SK-N-SH treated with all-trans-retinoic acid at 6 μM for 48 hours (cell line): ENCODE results near the gene EHD2.

Experiments used
- BACH2 ChIP-seq: fragments of 250-450 bp; sonication (Bioruptor Pico); IDR thresholded peaks from 2 replicates; pipeline ENCODE4 v1.9.0; 2021; ENCODE audit warnings: mild to moderate bottlenecking, borderline replicate concordance
- CSDC2 ChIP-seq: fragments of 250-450 bp; sonication (Bioruptor Pico); IDR thresholded peaks from 2 replicates; pipeline ENCODE4 v1.5.0; 2020; ENCODE audit warnings: mild to moderate bottlenecking, moderate library complexity
- PPARA ChIP-seq: fragments of 250-450 bp; sonication (Bioruptor Pico); IDR thresholded peaks from 2 replicates; pipeline ENCODE4 v1.5.0; 2020; ENCODE audit warnings: mild to moderate bottlenecking, borderline replicate concordance
- SNAI2 ChIP-seq: fragments of 250-450 bp; sonication (Bioruptor Pico); IDR thresholded peaks from 2 replicates; pipeline ENCODE4 v1.5.0; 2020; ENCODE audit warnings: mild to moderate bottlenecking, moderate library complexity
- TOX ChIP-seq: fragments of 250-450 bp; sonication (Bioruptor Pico); IDR thresholded peaks from 2 replicates; pipeline ENCODE4 v1.8.0; 2021; ENCODE audit warnings: mild to moderate bottlenecking, moderate library complexity, borderline replicate concordance
- ZFP30 ChIP-seq: fragments of 450-650 bp; formaldehyde crosslinking; IDR thresholded peaks from 2 replicates; pipeline ENCODE4 v1.5.0; 2022; ENCODE audit warnings: mild to moderate bottlenecking, moderate library complexity
- ZNF70 ChIP-seq: fragments of 450-650 bp; formaldehyde crosslinking; IDR thresholded peaks from 2 replicates; pipeline ENCODE4 v1.5.0; 2020; ENCODE audit warnings: mild to moderate bottlenecking, moderate library complexity
- ZNF8 ChIP-seq: fragments of 450-650 bp; formaldehyde crosslinking; IDR thresholded peaks from 2 replicates; pipeline ENCODE4 v1.5.0; 2020; ENCODE audit warnings: mild to moderate bottlenecking, moderate library complexity
- TF ChIP-seq, protein P1 (sequence below): fragments of 250-450 bp; sonication (Bioruptor Pico); IDR thresholded peaks from 2 replicates; pipeline ENCODE4 v1.8.0; 2020; ENCODE audit warnings: mild to moderate bottlenecking, moderate library complexity, borderline replicate concordance
- TF ChIP-seq, protein P2 (sequence below): fragments of 250-450 bp; sonication (Bioruptor Pico); IDR thresholded peaks from 2 replicates; pipeline ENCODE4 v1.5.0; 2020; ENCODE audit warnings: mild to moderate bottlenecking, moderate library complexity

DNA sequence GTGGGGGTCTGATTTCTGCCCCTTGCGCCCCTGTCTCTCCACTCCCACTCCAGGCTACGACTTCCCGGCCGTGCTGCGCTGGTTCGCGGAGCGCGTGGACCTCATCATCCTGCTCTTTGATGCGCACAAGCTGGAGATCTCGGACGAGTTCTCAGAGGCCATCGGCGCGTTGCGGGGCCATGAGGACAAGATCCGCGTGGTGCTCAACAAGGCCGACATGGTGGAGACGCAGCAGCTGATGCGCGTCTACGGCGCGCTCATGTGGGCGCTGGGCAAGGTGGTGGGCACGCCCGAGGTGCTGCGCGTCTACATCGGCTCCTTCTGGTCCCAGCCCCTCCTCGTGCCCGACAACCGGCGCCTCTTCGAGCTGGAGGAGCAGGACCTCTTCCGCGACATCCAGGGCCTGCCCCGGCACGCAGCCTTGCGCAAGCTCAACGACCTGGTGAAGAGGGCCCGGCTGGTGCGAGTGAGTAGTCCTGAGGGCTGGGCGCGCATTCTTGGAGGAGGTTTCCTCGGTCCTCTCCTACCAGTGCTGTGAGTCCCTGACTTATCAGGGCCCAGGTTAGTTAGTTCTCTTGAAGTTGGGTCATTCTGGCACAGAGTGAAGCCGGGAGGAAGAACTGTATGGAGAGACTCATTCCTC is 12.7 kb downstream of the EHD2 start:
- TF ChIP-seq PPARA (CRISPR knock-in tag) (no peak), CSDC2 (CRISPR knock-in tag) (no peak), BACH2 (CRISPR knock-in tag) (no peak), ZNF8 (CRISPR knock-in tag) (no peak), ZFP30 (no peak), SNAI2 (CRISPR knock-in tag) (no peak), TOX (CRISPR knock-in tag) (no peak), ZNF70 (CRISPR knock-in tag) (no peak)
- TF ChIP-seq, protein P1, sequence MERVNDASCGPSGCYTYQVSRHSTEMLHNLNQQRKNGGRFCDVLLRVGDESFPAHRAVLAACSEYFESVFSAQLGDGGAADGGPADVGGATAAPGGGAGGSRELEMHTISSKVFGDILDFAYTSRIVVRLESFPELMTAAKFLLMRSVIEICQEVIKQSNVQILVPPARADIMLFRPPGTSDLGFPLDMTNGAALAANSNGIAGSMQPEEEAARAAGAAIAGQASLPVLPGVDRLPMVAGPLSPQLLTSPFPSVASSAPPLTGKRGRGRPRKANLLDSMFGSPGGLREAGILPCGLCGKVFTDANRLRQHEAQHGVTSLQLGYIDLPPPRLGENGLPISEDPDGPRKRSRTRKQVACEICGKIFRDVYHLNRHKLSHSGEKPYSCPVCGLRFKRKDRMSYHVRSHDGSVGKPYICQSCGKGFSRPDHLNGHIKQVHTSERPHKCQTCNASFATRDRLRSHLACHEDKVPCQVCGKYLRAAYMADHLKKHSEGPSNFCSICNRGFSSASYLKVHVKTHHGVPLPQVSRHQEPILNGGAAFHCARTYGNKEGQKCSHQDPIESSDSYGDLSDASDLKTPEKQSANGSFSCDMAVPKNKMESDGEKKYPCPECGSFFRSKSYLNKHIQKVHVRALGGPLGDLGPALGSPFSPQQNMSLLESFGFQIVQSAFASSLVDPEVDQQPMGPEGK (CRISPR knock-in tag) = no peak
- TF ChIP-seq, protein P2, sequence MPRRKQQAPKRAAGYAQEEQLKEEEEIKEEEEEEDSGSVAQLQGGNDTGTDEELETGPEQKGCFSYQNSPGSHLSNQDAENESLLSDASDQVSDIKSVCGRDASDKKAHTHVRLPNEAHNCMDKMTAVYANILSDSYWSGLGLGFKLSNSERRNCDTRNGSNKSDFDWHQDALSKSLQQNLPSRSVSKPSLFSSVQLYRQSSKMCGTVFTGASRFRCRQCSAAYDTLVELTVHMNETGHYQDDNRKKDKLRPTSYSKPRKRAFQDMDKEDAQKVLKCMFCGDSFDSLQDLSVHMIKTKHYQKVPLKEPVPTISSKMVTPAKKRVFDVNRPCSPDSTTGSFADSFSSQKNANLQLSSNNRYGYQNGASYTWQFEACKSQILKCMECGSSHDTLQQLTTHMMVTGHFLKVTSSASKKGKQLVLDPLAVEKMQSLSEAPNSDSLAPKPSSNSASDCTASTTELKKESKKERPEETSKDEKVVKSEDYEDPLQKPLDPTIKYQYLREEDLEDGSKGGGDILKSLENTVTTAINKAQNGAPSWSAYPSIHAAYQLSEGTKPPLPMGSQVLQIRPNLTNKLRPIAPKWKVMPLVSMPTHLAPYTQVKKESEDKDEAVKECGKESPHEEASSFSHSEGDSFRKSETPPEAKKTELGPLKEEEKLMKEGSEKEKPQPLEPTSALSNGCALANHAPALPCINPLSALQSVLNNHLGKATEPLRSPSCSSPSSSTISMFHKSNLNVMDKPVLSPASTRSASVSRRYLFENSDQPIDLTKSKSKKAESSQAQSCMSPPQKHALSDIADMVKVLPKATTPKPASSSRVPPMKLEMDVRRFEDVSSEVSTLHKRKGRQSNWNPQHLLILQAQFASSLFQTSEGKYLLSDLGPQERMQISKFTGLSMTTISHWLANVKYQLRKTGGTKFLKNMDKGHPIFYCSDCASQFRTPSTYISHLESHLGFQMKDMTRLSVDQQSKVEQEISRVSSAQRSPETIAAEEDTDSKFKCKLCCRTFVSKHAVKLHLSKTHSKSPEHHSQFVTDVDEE = no peak
